Measurements from ENCODE around the gene UPK3B.

GRCh38 chr7:76507723-76508406 lies 2.5 kb upstream of the UPK3B start:
- TF ChIP-seq, protein P1, sequence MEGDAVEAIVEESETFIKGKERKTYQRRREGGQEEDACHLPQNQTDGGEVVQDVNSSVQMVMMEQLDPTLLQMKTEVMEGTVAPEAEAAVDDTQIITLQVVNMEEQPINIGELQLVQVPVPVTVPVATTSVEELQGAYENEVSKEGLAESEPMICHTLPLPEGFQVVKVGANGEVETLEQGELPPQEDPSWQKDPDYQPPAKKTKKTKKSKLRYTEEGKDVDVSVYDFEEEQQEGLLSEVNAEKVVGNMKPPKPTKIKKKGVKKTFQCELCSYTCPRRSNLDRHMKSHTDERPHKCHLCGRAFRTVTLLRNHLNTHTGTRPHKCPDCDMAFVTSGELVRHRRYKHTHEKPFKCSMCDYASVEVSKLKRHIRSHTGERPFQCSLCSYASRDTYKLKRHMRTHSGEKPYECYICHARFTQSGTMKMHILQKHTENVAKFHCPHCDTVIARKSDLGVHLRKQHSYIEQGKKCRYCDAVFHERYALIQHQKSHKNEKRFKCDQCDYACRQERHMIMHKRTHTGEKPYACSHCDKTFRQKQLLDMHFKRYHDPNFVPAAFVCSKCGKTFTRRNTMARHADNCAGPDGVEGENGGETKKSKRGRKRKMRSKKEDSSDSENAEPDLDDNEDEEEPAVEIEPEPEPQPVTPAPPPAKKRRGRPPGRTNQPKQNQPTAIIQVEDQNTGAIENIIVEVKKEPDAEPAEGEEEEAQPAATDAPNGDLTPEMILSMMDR (conservative IDR thresholded peaks at IDR 0.05; ENCODE audit: low read length) = no peak
- TF ChIP-seq EZH2phosphoT487 (IDR thresholded peaks at IDR 0.05; ENCODE audit: borderline replicate concordance, low read depth, low read length) = no peak

All from OCI-LY7 (cell line).